ENCODE measurements around the gene FAM24B.
A peak's percentile ranks its signal among the peaks of the same experiment; 100 is the strongest.
"Not testable (repeated sequence)": the region's sequence is repeated elsewhere in the genome, so short reads cannot be mapped to it uniquely, and the experiment has no call there.

Gene FAM24B, protein sequence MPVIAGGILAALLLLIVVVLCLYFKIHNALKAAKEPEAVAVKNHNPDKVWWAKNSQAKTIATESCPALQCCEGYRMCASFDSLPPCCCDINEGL

DNA sequence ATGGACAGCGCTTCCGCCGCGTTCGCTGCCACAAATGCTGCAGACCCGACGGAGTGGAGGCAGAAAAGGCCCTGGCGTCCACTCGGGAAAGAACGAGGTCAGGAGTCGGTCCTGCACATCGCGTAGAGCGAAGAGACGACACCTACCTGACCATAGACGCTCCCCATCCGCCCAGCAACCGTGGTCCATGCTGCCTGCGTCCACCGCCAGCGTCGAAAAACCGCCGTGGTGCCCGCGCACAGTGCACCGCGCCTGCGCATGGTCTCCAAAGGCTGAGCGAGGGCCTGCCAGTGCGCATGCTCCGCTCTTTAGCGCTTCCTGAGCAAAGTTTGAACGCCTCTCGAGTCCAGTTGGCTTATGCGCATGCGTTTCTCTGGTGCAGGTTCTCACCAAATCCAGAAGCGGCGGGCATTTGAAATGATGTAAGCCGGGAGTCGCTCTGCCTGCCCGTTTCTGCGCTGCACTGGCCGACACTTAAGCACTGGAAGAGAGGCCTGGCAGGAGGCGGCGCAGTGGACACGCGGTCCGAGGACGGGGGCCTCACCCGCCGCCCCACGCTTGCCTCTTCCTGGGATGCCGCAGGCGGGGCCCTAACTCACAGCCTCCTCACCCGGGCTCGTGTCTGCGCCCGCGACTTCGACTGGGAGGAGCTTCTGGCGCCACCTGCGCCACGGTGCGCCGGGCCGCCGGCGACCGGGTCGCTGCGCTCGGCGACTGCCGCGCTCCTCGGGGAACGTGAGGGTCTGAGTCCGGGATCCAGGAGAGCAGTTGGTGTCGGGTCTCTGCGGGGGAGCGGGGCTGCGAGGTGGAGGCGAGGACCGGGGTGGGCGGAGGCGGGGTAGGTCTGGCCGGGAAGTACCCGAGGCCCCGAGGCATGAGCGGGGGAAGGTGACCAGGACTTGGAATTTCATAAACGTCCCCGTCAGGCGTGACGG lies at the start of gene FAM24B:
Gene FAM24B (minus strand): TSS at position 243 of the 935 bp plus-strand sequence. CDS start 29,066 bp downstream, outside the sequence.
- TF ChIP-seq, protein P1, sequence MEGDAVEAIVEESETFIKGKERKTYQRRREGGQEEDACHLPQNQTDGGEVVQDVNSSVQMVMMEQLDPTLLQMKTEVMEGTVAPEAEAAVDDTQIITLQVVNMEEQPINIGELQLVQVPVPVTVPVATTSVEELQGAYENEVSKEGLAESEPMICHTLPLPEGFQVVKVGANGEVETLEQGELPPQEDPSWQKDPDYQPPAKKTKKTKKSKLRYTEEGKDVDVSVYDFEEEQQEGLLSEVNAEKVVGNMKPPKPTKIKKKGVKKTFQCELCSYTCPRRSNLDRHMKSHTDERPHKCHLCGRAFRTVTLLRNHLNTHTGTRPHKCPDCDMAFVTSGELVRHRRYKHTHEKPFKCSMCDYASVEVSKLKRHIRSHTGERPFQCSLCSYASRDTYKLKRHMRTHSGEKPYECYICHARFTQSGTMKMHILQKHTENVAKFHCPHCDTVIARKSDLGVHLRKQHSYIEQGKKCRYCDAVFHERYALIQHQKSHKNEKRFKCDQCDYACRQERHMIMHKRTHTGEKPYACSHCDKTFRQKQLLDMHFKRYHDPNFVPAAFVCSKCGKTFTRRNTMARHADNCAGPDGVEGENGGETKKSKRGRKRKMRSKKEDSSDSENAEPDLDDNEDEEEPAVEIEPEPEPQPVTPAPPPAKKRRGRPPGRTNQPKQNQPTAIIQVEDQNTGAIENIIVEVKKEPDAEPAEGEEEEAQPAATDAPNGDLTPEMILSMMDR (IDR thresholded peaks at IDR 0.05; ENCODE audit: insufficient read depth, low read depth, low read length, missing control alignments) = no peak
- DNase-seq (ENCODE audit: low read depth) = peak; percentile 98
- peak within 1 kb of the TSS; percentile 87 for H3K4me3 ChIP-seq (ENCODE audit: low read length)

DNA sequence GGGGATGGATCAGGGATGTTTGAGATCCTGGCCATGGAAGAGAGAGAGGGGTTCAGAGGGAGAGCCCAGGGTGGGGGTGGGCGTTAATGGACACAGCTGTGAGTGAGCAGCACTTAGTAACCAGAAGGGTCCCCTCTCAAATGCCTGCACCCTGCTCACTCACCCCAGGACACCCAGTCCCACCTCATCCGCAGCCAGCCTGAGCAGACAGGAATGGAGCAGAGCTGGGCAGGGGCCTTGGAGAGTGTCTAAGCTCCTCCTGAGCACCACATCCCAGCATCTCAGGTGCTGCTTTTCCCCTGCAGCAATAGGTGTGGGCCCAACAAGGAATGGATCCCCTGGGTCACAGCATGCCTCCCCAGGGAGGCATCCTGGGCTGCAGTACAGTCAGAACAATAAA lies 36.3 kb upstream of the FAM24B start:
- TF ChIP-seq, protein P1 (IDR thresholded peaks at IDR 0.05; ENCODE audit: insufficient read depth, low read depth, low read length, missing control alignments) = no peak
- DNase-seq (ENCODE audit: low read depth) = no peak
- H3K4me3 ChIP-seq (ENCODE audit: low read length) = no peak overlapping the region

DNA sequence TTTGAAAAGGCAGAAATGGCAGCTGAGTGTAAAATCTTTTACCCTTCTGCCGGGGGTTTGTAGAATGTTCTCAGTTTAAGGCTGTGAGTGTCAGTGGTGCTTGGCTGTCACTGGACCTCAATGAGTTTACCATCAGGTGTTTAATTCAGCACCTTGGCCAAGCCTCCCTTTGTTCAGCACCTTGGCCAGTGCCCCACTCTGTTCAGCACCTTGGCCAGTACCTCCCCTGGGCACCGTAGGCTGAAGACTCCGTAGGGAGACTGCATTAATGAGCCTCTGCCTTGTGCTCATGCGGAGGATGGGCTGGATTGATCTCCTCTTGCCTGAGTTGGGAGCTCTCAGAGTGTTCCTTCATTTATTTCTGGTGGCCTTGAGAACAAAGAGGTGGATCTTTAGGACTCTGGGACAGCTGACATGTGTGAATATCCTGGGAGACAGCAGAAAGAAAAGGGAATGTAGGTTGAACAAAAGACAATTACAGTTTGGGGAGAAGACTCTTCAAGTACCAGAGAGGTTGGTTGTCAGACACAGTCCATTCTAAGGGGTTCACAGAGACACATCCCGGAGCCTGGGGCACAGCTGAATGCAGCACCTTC lies 32.6 kb upstream of the FAM24B start:
- peak; percentile 73 for DNase-seq (ENCODE audit: low read depth)
- no peak overlapping the region for H3K4me3 ChIP-seq (ENCODE audit: low read length)
- TF ChIP-seq, protein P1 (IDR thresholded peaks at IDR 0.05; ENCODE audit: insufficient read depth, low read depth, low read length, missing control alignments) = no peak

DNA sequence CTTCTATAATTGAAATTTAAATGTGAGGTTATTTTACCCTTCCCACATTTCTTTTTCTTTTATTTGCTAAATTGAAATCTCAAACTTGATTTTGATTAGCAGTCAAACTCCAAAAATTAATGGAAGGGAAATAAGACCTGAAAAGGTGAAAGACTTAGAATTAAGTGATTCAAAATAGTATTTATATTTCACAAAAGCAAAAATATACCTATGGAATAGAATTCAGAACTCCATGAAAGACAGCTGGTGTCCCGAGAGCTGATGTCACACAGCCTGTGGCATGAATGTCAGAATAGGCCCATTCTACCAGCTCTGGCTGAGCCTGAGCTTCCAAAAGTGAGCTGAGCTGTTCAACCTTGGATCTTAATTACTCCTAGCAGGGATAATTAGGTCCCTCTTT lies 30.9 kb upstream of the FAM24B start, which contains the start of gene FAM24A:
Gene FAM24A (plus strand): TSS at position 301 of the 400 bp plus-strand sequence. CDS start 1,025 bp downstream, outside the sequence.
- DNase-seq (ENCODE audit: low read depth) = no peak
- TF ChIP-seq, protein P1 (IDR thresholded peaks at IDR 0.05; ENCODE audit: insufficient read depth, low read depth, low read length, missing control alignments) = no peak
- H3K4me3 ChIP-seq (ENCODE audit: low read length) = no peak within 1 kb of the TSS

DNA sequence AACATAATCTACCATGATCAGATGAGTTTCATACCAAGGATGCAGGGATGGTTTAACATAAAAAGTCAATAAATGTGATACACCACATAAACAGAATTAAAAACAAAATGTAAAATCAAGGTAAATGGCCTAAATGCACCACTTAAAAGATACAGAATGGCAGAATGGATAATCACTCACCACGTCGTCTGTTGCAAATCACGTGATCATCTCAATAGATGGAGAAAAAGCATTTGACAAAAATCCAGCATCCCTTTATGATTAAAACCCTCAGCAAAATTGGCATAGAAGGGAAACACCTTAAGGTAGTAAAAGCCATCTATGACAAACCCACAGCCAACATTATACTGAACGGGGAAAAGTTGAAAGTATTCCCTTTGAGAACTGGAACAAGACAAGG lies 24.5 kb upstream of the FAM24B start:
- H3K4me3 ChIP-seq (ENCODE audit: low read length); DNase-seq (ENCODE audit: low read depth): not testable (repeated sequence)

DNA sequence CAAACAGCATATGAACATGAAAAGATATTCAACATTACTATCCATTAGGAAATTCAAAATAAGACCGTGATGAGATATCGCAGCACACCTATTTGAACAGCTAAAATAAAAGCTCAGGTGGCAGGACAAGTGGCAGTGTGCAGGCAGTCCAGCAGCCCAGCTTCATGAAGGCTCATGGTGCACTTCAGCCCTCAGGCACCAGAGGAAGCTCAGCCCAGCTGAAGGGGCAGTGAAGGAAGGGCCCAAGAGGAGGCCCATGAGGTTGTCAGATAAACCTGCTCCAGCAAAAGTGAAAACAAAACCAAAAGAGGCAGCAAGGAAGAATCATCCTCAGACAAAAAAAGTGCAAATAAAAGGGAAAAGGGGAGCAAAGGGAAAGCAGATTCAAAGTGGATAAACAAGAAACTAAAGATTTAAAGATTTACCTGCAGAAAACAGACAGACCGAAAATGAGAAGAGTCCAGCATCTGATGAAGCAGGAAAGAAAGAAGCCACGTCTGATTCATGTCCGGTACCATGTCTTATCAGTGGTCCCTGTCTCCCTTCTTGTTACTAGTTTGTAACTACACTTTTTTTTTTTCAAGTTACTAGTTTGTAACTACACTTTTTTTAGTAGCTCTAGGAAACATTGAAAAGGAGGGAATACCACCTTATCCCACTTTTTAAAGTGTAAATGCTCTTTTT lies 15.0 kb upstream of the FAM24B start:
- DNase-seq (ENCODE audit: low read depth) = no peak
- H3K4me3 ChIP-seq (ENCODE audit: low read length) = no peak overlapping the region
- TF ChIP-seq, protein P1 (IDR thresholded peaks at IDR 0.05; ENCODE audit: insufficient read depth, low read depth, low read length, missing control alignments) = no peak

DNA sequence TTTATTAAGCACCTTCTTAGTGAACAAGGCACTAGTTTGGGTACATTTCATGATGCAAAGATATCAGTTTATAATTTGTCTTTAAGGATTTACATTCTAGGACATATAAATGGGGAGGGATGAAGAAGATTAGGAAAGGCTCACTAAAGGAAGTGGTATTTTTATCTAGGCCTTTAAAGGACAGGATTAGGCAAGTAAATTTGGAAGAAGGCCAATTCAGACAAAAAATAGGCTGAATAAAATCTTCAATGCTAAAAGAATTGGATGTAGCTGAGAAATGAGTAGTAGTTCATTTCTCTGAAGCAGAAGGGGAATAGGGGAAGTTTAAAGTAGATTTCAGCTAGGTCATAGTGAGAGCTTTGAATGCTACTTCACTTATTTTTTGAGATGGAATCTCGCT lies 4.8 kb upstream of the FAM24B start:
- no peak overlapping the region for H3K4me3 ChIP-seq (ENCODE audit: low read length)
- TF ChIP-seq, protein P1 (IDR thresholded peaks at IDR 0.05; ENCODE audit: insufficient read depth, low read depth, low read length, missing control alignments) = no peak
- peak; percentile 12 for DNase-seq (ENCODE audit: low read depth)

Measured in epithelial cell of esophagus (primary cell).